OCI-LY1 (cell line): ENCODE data around the gene CLIP2.
A peak's percentile ranks its signal among the peaks of the same experiment; 100 is the strongest.

Experiments
- H2AFZ ChIP-seq: fragments of 200-600 bp; sonication (generic), shearing (Covaris generic); 2 replicates; pipeline ENCODE4 v1.6.0; 2014; ENCODE audit warnings: antibody characterized with exemption, mild to moderate bottlenecking, low read length
- H3F3A ChIP-seq: fragments of 200-600 bp; sonication (generic), shearing (Covaris generic); 2 replicates; pipeline ENCODE4 v1.6.0; 2014; ENCODE audit warnings: mild to moderate bottlenecking, antibody characterized with exemption, low read length, moderate library complexity; ENCODE audit not compliant: insufficient read depth
- H3K27ac ChIP-seq: fragments of 200-600 bp; sonication (generic); 2 replicates; pipeline ENCODE4 v1.5.1; 2014; ENCODE audit warnings: low read length, mixed run types, mild to moderate bottlenecking, low read depth; ENCODE audit not compliant: poor library complexity, severe bottlenecking
- H3K27me3 ChIP-seq: fragments of 200-600 bp; sonication (generic); 2 replicates; pipeline ENCODE4 v1.6.0; 2014; ENCODE audit warnings: antibody characterized with exemption, mild to moderate bottlenecking, low read length, moderate library complexity; ENCODE audit not compliant: insufficient read depth
- H3K36me3 ChIP-seq: fragments of 200-600 bp; sonication (generic); 2 replicates; pipeline ENCODE4 v1.6.1; 2014; ENCODE audit warnings: mild to moderate bottlenecking, antibody characterized with exemption, low read length, moderate library complexity, mixed read lengths; ENCODE audit not compliant: insufficient read depth
- H3K4me1 ChIP-seq: fragments of 200-600 bp; sonication (generic); 2 replicates; pipeline ENCODE4 v1.5.1; 2014; ENCODE audit warnings: mild to moderate bottlenecking, low read length, moderate library complexity; ENCODE audit not compliant: insufficient read depth, severe bottlenecking
- H3K4me2 ChIP-seq: fragments of 200-600 bp; sonication (generic), shearing (Covaris generic); 2 replicates; pipeline ENCODE4 v1.6.1; 2014; ENCODE audit warnings: low read length
- H3K4me3 ChIP-seq: fragments of 200-600 bp; sonication (generic); 2 replicates; pipeline ENCODE4 v1.5.1; 2014; ENCODE audit warnings: low read length, low read depth, mild to moderate bottlenecking, mixed read lengths; ENCODE audit not compliant: poor library complexity, severe bottlenecking
- H3K79me2 ChIP-seq: fragments of 200-600 bp; shearing (Covaris generic); 2 replicates; pipeline ENCODE4 v1.6.1; 2016; ENCODE audit warnings: mixed run types, low read length, mixed read lengths; ENCODE audit not compliant: insufficient read depth
- H3K9ac ChIP-seq: fragments of 200-600 bp; sonication (generic), shearing (Covaris generic); 2 replicates; pipeline ENCODE4 v1.6.1; 2014; ENCODE audit warnings: mild to moderate bottlenecking, low read length, mixed read lengths
- H3K9me2 ChIP-seq: fragments of 200-600 bp; sonication (generic), shearing (Covaris generic); 2 replicates; pipeline ENCODE4 v1.6.1; 2014; ENCODE audit warnings: low read depth, mild to moderate bottlenecking, low read length, mixed read lengths
- H3K9me3 ChIP-seq: fragments of 200-600 bp; shearing (Covaris generic); 2 replicates; pipeline ENCODE4 v1.6.1; 2014; ENCODE audit warnings: low read length, mixed read lengths
- H4K20me1 ChIP-seq: fragments of 200-600 bp; sonication (generic), shearing (Covaris generic); 2 replicates; pipeline ENCODE4 v1.6.0; 2016; ENCODE audit warnings: mild to moderate bottlenecking, low read length; ENCODE audit not compliant: insufficient read depth
- EZH2 ChIP-seq: fragments of 200-600 bp; sonication (generic), shearing (Covaris generic); IDR thresholded peaks from 2 replicates; pipeline ENCODE4 v1.8.0; 2017; ENCODE audit warnings: borderline replicate concordance, mixed run types, mild to moderate bottlenecking, antibody characterized with exemption, low read length, moderate library complexity, mixed read lengths
- TF ChIP-seq, protein P1 (sequence below): fragments of 200-600 bp; sonication (generic), shearing (Covaris generic); IDR thresholded peaks from 2 replicates; pipeline ENCODE4 v1.5.1; 2017; ENCODE audit warnings: mild to moderate bottlenecking, antibody characterized with exemption, low read length, moderate library complexity, mixed read lengths

The CLIP2 gene

DNA sequence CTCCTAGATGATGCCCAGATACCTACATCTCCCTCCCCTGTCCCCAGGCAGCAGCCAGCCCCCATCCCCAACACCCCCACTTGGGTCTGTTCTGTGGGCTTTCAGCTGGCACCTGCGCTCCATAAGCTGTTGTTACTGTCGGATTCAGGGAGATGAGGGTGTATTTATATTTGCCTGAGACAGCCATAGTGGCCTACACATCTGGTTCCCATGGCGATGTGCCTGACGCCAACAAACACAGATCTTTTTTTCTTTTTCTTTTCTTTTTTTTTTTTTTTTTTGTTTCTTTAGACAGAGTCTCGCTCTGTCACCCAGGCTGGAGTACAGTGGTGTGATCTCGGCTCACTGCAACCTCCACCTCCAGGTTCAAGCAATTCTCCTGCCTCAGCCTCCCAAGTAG, 73.1 kb downstream of the CLIP2 start:
- no peaks in the 10 kb centered on the region for H3F3A ChIP-seq
- no peak overlapping the region for H2AFZ ChIP-seq
- no peak overlapping the region for H3K27ac ChIP-seq
- no peaks in the 10 kb centered on the region; the same call in 1 of the 2 replicates for H3K27me3 ChIP-seq
- no peaks in the 10 kb centered on the region for H4K20me1 ChIP-seq
- no peaks in the 10 kb centered on the region for H3K79me2 ChIP-seq
- H3K36me3 ChIP-seq = no peaks in the 10 kb centered on the region
- H3K9me3 ChIP-seq = no peaks in the 10 kb centered on the region
- no peaks in the 10 kb centered on the region for H3K4me1 ChIP-seq
- no peak overlapping the region for H3K4me3 ChIP-seq
- no peak overlapping the region for H3K9ac ChIP-seq
- no peaks in the 10 kb centered on the region for H3K9me2 ChIP-seq
- TF ChIP-seq, protein P1, sequence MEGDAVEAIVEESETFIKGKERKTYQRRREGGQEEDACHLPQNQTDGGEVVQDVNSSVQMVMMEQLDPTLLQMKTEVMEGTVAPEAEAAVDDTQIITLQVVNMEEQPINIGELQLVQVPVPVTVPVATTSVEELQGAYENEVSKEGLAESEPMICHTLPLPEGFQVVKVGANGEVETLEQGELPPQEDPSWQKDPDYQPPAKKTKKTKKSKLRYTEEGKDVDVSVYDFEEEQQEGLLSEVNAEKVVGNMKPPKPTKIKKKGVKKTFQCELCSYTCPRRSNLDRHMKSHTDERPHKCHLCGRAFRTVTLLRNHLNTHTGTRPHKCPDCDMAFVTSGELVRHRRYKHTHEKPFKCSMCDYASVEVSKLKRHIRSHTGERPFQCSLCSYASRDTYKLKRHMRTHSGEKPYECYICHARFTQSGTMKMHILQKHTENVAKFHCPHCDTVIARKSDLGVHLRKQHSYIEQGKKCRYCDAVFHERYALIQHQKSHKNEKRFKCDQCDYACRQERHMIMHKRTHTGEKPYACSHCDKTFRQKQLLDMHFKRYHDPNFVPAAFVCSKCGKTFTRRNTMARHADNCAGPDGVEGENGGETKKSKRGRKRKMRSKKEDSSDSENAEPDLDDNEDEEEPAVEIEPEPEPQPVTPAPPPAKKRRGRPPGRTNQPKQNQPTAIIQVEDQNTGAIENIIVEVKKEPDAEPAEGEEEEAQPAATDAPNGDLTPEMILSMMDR = no peak
- TF ChIP-seq EZH2 = no peak
- H3K4me2 ChIP-seq = no peak overlapping the region

DNA sequence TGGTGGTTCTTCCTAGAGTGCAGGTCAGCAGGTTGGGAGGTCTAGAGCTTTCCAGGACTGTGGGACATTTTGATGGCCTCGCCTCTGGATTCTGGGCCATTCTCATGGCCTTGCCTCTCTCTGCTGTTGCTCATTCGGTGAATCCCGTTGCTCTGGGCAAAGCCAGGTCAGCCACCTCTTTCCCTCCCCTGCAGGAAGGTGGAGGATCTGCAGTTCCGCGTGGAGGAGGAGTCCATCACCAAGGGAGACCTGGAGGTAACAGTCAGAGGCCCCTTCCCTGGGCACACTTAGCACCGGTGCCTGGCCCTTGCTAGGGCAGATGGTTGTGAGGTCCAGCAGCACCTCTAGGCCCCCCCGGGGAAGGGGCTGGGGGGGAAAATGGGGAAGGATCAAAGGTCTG, 74.9 kb downstream of the CLIP2 start:
- Histone ChIP-seq H3K9me2 (no peaks in the 10 kb centered on the region), H3K4me1 (no peaks in the 10 kb centered on the region), H3K79me2 (no peaks in the 10 kb centered on the region), H3K27ac (no peak overlapping the region), H3K4me3 (no peak overlapping the region), H3K4me2 (no peak overlapping the region), H3K9me3 (no peaks in the 10 kb centered on the region), H2AFZ (no peak overlapping the region), H3K9ac (no peak overlapping the region), H3K27me3 (no peaks in the 10 kb centered on the region; the same call in 1 of the 2 replicates), H3F3A (no peaks in the 10 kb centered on the region), H3K36me3 (no peaks in the 10 kb centered on the region), H4K20me1 (no peaks in the 10 kb centered on the region)
- TF ChIP-seq, protein P1 = peak; percentile 11; the same call in 1 of the 2 replicates
- no peak for TF ChIP-seq EZH2

DNA sequence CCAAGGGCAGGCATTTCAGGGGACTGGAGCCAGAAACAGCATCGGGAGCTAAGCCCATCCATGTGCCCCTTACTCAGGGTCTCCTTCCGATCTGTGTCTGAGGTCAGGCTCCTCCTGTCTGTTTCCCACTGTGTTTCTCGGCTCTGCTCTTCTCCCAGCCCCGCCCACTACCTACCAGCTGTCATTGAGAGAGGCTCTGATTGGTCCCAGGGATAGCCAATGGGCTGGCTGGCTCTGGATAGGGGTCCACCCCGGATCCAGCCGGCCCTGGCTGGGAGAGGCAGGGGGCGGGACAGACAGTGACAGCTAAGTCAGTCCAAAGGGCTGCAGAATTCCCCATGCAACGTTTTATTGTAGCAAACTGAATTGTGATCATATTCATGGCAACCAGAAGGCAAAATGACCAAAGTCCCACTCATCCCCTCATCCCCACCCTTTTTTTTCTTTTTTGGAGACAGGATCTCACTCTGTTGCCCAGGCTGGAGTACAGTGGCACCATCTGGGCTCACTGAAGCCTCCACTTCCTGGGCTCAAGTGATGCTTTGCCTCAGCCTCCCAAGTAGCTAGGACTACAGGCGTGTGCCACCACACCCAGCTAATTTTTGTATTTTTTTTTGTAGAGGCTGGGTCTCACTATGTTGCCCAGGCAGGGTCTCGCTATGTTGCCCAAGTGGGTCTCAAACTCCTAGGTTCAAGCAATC, 76.3 kb downstream of the CLIP2 start:
- Histone ChIP-seq H3K9ac (no peak overlapping the region), H3K27ac (no peak overlapping the region), H3K36me3 (no peaks in the 10 kb centered on the region), H2AFZ (no peak overlapping the region), H3K4me3 (no peak overlapping the region), H3K4me2 (no peak overlapping the region), H4K20me1 (no peaks in the 10 kb centered on the region), H3K9me2 (no peaks in the 10 kb centered on the region), H3K4me1 (no peaks in the 10 kb centered on the region), H3K27me3 (no peaks in the 10 kb centered on the region; the same call in 1 of the 2 replicates), H3F3A (no peaks in the 10 kb centered on the region), H3K79me2 (no peaks in the 10 kb centered on the region), H3K9me3 (no peaks in the 10 kb centered on the region)
- TF ChIP-seq, protein P1 = no peak
- no peak for TF ChIP-seq EZH2
